NCI-H524 (cell line): ENCODE results near the gene SLAMF1.
"Not testable (repeated sequence)": the region's sequence is repeated elsewhere in the genome, so short reads cannot be mapped to it uniquely, and the experiment has no call there.

Source experiments
- DNase-seq, 2 experiments: peaks; one replicate each; lab custom pipeline; 2025; lab: John Stamatoyannopoulos, UW

The SLAMF1 gene

DNA sequence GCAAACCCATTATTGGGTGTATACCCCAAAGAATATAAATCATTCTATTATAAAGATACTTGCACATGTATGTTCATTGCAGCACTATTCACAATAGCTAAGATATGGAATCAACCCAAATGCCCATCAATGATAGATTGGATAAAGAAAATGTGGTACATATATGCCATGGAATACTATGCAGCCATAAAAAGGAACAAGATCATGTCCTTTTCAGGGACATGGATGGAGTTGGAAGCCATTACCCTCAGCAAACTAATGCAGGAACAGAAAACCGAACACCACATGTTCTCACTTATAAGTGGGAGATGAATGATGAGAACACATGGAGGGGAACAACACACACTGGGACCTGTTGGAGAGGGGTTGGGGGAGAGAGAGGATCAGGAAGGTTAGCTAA lies 83.6 kb downstream of the SLAMF1 start:
- DNase-seq = not testable (repeated sequence)

DNA sequence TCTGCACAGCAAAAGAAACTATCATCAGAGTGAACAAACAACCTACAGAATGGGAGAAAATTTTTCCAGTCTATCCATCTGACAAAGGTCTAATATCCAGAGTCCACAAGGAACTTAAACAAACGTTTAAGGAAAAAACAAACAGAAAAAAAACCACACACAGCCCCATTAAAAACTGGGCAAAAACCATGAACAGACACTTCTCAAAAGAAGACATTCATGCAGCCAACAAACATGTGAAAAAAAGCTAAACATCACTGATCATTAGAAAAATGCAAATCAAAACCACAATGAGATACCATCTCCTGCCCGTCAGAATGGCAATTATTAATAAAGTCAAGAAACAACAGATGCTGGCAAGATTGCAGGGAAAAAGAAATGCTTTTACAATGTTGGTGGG lies 84.1 kb downstream of the SLAMF1 start:
- not testable (repeated sequence) for DNase-seq

DNA sequence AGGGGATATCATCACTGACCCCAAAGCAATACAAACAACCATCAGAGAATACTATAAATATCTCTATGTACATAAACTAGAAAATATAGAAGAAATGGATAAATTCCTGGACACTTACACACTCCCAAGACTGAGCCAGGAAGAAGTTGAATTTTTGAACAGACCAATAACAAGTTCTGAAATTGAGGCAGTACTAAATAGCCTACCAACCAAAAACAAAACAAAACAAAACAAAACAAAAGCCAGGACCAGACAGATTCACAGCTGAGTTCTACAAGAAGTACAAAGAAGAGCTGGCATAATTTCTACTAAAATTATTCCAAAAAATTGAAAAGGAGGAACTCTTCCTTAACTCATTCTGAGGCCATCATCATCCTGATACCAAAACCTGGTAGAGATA lies 86.0 kb downstream of the SLAMF1 start:
- DNase-seq = no peak

DNA sequence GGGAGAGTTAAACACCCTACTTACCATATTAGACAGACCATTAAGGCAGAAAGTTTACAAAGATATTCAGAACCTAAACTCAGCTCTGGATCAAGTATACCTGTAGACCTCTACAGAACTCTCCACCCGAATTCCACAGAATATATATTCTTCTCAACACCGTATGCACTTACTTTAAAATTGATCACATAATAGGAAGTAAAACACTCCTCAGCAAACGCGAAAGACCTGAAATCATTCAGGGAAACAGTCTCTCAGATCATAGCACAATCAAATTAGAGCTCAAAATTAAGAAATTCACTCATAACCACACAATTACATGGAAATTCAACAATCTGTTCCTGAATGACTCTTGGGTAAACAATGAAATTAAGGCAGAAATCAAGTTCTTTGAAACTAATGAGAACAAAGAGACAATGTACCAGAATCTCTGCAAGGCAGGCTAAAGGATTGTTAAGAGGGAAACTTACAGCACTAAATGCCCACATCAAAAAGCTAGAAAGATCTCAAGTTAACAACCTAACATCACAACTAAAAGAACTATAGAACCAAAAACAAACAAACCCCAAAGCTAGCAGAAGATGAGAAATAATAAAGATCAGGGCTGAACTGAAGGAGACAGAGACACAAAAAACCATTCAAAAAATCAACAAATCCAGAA lies 86.7 kb downstream of the SLAMF1 start:
- no peak for DNase-seq

DNA sequence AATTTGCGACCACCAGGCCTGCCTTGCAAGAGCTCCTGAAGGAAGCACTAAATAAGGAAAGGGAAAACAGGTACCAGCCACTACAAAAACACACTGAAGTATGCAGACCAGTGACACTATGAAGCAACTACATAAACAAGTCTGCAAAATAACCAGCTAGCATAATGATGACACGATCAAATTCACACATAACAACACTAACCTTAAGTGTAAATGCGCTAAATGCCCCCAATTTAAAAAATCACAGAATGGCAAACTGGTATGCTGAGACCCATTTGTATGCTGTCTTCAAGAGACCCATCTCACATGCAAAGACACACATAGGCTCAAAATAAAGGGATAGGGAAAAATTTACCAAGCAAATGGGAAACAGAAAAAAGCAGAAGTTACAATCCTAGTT lies 87.4 kb downstream of the SLAMF1 start:
- DNase-seq = not testable (repeated sequence)

DNA sequence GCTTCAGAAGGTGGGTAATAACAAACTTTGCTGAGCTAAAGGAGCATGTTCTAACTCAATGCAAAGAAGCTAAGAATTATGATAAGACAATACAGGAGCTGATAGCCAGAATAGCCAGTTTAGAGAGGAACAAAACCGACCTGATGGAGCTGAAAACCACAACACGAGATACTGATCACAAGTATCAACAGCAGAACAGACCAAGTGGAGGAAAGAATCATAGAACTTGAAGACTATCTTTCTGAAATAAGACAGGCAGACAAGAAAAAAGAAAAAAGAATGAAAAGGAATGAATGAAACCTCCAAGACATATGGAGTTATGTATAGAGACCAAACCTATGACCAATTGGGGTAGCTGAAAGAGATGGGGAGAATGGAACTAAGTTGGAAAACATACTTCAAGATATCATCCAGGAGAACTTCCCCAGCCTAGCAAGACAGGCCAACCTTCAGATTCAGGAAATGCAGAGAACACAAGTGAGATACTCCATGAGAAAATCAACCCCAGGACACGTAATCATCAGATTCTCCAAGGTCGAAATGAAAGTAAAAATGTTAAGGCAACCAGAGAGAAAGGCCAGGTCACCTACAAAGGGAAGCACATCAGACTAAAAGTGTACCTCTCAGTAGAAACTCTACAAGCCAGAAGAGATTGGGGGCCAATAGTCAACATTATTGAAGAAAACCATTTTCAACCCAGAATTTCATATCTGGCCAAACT lies 88.0 kb downstream of the SLAMF1 start:
- DNase-seq = no peak
